Measurements from ENCODE around the gene FAM171A2. TPM values are rescaled to one million over a fixed set of nuclear protein-coding genes. Genes with fewer than 3 reads are reported as not detected.
"Not testable (repeated sequence)": the region's sequence is repeated elsewhere in the genome, so short reads cannot be mapped to it uniquely, and the experiment has no call there.

Gene FAM171A2
- total RNA-seq, 2 donors from 2014 or later = 0.63 TPM; not detected in 1

DNA sequence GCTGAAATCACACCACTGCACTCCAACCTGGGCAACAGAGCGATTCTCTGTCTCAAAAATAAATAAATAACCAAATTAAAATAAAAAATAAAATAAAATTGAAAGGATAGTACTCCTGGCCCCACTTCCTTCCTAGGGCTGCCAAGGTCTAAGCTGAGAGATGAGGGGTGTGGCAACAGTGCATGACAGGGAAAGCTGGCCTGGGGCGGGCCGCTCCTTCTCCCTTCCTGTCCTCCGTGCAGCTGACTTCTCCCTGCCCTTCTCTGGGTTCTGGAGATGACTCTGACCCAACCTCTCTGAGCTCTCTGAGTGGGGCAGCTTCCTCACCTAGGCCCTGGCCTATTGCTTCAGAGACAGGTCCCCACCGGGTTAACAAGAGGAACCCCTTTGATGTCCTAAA, 30.3 kb downstream of the FAM171A2 start:
- no peak for ATAC-seq (ENCODE audit: insufficient number of reproducible peaks, low FRiP score, low read depth)

GRCh38 chr17:44331249-44331760, 32.3 kb downstream of the FAM171A2 start:
- peaks cover 0 to 4% of the 10 kb centered on the region in 2 donors for H3K4me1 ChIP-seq (ENCODE audit: control insufficient read depth in 1 of 2, low read depth in 2 of 2)

More for the DNA sequence above, 30.3 kb downstream of the FAM171A2 start:
- Histone ChIP-seq H3K4me1 (ENCODE audit: control insufficient read depth in 1 of 2, low read depth in 2 of 2) (no peaks in the 10 kb centered on the region), H3K36me3 (no peaks in the 10 kb centered on the region), H3K4me3 (no peak overlapping the region), H3K27ac (no peak overlapping the region), H3K27me3 (replicated peaks; ENCODE audit: insufficient read depth) (no peaks in the 10 kb centered on the region), H3K9me3 (no peaks in the 10 kb centered on the region)
- TF ChIP-seq, protein P1, sequence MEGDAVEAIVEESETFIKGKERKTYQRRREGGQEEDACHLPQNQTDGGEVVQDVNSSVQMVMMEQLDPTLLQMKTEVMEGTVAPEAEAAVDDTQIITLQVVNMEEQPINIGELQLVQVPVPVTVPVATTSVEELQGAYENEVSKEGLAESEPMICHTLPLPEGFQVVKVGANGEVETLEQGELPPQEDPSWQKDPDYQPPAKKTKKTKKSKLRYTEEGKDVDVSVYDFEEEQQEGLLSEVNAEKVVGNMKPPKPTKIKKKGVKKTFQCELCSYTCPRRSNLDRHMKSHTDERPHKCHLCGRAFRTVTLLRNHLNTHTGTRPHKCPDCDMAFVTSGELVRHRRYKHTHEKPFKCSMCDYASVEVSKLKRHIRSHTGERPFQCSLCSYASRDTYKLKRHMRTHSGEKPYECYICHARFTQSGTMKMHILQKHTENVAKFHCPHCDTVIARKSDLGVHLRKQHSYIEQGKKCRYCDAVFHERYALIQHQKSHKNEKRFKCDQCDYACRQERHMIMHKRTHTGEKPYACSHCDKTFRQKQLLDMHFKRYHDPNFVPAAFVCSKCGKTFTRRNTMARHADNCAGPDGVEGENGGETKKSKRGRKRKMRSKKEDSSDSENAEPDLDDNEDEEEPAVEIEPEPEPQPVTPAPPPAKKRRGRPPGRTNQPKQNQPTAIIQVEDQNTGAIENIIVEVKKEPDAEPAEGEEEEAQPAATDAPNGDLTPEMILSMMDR (IDR thresholded peaks at IDR 0.05) = no peak
- no peak for DNase-seq (ENCODE audit: low spot score)

GRCh38 chr17:44330263-44330662, 33.4 kb downstream of the FAM171A2 start:
- not testable (repeated sequence) for H3K4me3 ChIP-seq; H3K9me3 ChIP-seq; DNase-seq (ENCODE audit: low spot score); H3K27ac ChIP-seq; ATAC-seq (ENCODE audit: insufficient number of reproducible peaks, low FRiP score, low read depth); H3K27me3 ChIP-seq (replicated peaks; ENCODE audit: insufficient read depth); H3K36me3 ChIP-seq
- peaks cover 0 to 13% of the 10 kb centered on the region in 2 donors for H3K4me1 ChIP-seq (ENCODE audit: control insufficient read depth in 1 of 2, low read depth in 2 of 2)

More at GRCh38 chr17:44331249-44331760, 32.3 kb downstream of the FAM171A2 start:
- Histone ChIP-seq H3K9me3 (no peaks in the 10 kb centered on the region), H3K4me3 (no peak overlapping the region), H3K27ac (no peak overlapping the region), H3K36me3 (no peaks in the 10 kb centered on the region), H3K27me3 (replicated peaks; ENCODE audit: insufficient read depth) (no peaks in the 10 kb centered on the region)
- TF ChIP-seq, protein P1 (IDR thresholded peaks at IDR 0.05) = peak; percentile 83
- no peak for DNase-seq (ENCODE audit: low spot score)
- ATAC-seq (ENCODE audit: insufficient number of reproducible peaks, low FRiP score, low read depth) = peak; percentile 39

- not testable (repeated sequence) for DNase-seq (ENCODE audit: low spot score); H3K27me3 ChIP-seq (replicated peaks; ENCODE audit: insufficient read depth); H3K27ac ChIP-seq; H3K9me3 ChIP-seq; H3K4me3 ChIP-seq; ATAC-seq (ENCODE audit: insufficient number of reproducible peaks, low FRiP score, low read depth); H3K36me3 ChIP-seq
- H3K4me1 ChIP-seq (ENCODE audit: control insufficient read depth in 1 of 2, low read depth in 2 of 2) = peaks cover 0 to 13% of the 10 kb centered on the region in 2 donors
Observed at GRCh38 chr17:44329516-44329915, 34.1 kb downstream of the FAM171A2 start.

GRCh38 chr17:44327715-44328449, 35.8 kb downstream of the FAM171A2 start:
- Histone ChIP-seq H3K9me3 (no peaks in the 10 kb centered on the region), H3K4me1 (ENCODE audit: control insufficient read depth in 1 of 2, low read depth in 2 of 2) (peaks cover 8 to 22% of the 10 kb centered on the region in 2 donors), H3K27ac (no peak overlapping the region), H3K36me3 (no peaks in the 10 kb centered on the region), H3K4me3 (no peak overlapping the region), H3K27me3 (replicated peaks; ENCODE audit: insufficient read depth) (no peaks in the 10 kb centered on the region)
- ATAC-seq (ENCODE audit: insufficient number of reproducible peaks, low FRiP score, low read depth) (no peak), DNase-seq (ENCODE audit: low spot score) (no peak)
- TF ChIP-seq, protein P1 (IDR thresholded peaks at IDR 0.05) = no peak

- peaks cover 4% of the 10 kb centered on the region for H3K36me3 ChIP-seq
- ATAC-seq (ENCODE audit: insufficient number of reproducible peaks, low FRiP score, low read depth) (peak; percentile 74), DNase-seq (ENCODE audit: low spot score) (peak; percentile 89)
- H3K9me3 ChIP-seq = no peaks in the 10 kb centered on the region
- H3K27me3 ChIP-seq (replicated peaks; ENCODE audit: insufficient read depth) = no peaks in the 10 kb centered on the region
- H3K4me3 ChIP-seq = peak overlapping the region; percentile 84
- TF ChIP-seq, protein P1 (IDR thresholded peaks at IDR 0.05) = no peak
- H3K4me1 ChIP-seq (ENCODE audit: control insufficient read depth in 1 of 2, low read depth in 2 of 2) = peaks cover 8 to 22% of the 10 kb centered on the region in 2 donors
- no peak overlapping the region for H3K27ac ChIP-seq
Observed at GRCh38 chr17:44326861-44327444, 36.7 kb downstream of the FAM171A2 start.

Data from thoracic aorta (tissue), 2 donors.